Right kidney (tissue), 1 donor: ENCODE data around the gene CYTH1.

Experiments used
- DNase-seq: peaks from one replicate; pipeline ENCODE4 v3.0.0-alpha.2; 2016

The CYTH1 gene

DNA sequence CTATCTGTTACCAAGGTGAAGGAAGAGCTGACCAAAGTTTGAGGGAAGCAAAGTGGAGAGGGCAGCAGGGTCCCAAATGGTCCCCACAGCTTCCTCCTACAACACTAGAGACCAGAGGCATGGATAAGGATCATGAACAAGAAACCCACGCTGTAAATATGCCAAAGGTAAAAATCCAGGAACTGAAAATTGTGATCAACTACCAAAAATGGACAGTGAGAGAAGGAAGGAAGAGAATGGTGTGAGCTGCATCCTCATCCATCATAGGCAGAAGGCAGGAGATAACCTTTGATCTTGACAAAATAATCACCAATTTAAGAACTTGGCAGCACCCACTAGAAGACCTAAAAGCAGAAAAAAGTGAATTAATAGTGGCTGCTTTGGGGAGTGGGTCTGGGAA is 66.2 kb downstream of the CYTH1 start:
- DNase-seq, result no peak

DNA sequence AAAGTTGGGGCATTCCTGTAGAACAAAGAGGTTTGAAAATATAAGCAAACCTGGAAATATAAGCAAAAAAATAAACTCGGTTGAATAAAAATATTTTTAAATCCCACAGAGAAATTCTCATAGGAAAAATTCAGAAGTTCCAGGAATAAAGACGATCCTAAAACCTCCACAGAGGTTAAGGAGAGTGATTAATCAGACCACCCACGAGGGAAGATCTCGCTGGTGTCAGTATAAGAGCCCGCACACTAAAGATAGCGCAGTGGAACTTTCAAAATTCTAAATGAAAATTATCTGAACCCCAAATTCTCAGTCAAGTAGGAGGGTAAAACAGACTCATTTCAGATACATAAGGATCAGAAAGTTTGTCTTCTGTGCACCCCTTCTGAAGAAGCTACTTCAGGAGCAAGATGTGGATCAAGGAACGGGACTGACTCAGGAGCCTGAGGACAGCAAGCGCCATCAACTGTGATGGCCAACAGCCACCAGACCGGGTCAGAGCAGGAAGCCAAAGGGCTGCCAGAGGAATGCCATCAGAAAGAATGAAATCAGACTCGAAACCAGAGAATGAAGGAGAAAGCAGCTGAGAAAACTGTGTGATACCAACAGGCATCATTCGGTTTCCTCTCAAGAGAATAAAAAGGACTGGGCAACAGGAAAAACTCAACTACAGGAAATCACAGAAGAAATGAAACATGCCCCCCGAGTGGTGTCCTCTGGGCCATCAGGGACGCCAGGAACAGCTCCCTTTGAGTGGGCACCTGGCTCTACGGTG is 66.9 kb downstream of the CYTH1 start:
- DNase-seq, result no peak

DNA sequence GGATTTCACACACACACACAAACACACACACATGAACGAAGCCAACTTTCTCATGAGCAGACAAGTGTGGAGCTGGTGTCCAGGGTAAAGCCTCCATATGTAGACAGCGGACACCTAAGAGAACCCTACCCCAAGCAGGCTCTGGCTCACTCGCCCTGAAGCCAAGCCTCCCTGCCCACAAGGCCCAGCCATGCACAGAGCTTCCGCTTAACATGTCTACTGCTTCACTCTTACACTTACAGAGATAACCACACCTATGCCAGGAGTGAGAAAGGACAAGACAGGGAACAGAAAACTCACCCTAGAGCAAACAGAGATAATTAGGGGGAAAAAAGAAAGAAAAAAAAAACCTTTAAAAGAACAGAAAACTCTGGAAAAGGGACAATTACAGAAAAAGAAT is 67.5 kb downstream of the CYTH1 start:
- DNase-seq, result no peak

DNA sequence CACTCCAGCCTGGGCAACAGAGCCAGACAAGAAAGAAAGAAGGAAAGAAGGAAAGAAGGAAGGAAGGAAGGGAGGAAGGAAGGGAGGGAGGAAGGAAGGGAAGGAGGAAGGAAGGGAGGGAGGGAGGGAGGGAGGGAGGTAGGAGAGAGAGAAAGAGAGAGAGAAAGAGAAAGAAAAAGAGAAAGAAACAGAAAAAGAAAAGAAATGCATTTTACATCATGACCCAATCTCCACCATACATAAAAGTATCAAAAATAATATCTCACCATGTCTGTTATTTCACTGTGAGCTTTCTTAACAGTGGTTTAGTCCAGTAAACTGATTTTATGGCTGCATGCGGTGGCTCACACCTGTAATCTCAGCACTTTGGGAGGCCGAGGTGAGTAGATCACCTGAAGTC is 70.0 kb downstream of the CYTH1 start:
- no peak for DNase-seq

DNA sequence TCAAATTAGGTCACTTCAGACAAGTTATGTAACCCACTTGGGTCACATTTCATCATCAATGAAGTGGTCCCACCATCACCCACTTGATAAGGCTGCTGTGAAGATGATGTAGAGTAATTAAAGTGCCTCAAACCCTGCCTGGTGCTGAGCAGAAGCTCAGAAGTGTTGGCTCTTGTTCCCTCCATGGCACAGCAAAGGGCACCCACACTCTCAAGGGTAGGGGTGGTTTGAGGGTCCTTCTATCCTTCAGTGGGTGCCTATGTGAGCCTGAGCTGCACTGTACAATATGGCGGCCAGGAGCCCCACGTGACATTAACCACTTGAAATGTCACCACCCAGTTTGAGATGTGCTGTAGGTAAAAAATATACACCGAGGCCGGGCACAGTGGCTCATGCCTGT is 71.5 kb downstream of the CYTH1 start:
- no peak for DNase-seq

DNA sequence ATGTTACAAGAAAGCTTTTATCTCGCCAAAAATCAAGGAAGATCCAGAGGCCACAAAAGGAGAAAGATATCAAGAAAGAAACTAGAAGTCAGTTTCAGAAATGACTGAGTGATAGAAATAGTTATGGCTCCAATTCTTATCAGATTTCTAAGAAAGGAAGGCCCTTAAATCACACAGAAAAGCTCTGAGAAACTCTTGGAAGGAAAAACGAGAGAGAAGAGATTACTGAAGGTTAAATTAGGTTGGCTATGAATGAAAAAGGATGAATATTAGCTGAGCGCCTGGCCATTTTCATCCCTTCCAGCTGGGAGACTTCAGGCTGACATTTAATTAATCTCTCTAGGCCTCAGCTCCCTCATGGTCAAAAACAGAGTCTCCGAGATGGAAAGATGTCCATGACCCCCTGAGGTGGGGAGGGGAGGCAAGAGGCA is 72.3 kb downstream of the CYTH1 start:
- no peak for DNase-seq

DNA sequence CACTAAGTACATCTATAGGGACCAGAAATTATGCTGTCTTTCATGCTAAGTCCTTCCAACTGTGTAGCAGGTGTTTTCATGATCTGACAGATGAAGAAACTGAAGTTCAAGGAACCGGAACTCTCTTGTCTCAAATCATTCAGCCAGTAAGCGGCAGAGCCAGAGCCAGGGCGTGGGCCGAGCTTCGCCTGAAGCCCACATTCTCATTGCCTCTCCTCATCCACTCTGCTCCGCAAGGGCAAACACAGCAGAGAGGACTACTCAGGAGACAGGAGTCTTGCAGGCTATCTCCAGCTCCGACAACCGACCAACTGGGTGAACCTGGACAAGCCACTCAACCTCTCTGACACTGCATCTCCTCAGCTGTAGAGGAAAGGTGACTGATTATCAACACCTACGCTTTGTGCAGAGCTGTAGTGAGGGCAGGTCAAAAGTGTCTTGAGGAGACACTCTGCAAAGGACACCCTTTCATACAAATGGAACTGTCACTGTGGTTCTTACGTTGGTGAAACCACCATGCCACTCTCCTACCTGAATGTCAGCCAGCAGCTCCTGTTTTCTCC is 72.9 kb downstream of the CYTH1 start:
- DNase-seq, result no peak

DNA sequence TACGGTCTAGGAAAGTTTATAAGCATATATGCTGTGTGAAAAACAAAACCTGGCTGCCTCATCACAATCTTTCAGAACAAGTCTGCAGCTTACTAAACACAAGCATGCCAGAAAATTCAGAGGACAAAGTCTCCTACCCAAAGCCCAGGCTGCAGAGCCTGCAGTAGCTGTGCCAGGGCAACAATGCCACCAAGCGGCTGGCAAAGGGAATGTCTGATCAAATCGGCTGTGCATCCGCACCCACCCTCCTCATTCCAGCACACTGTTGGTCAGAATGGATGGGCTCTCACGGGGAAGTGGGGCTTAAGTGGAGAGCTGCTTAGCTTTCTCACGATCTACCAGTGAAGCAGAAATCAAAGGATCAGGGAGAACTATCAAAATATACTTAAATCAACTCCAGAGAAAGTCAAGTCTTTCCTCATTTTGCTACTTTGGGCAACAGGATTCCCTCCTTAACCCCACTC is 73.5 kb downstream of the CYTH1 start:
- peak; percentile 40 for DNase-seq

DNA sequence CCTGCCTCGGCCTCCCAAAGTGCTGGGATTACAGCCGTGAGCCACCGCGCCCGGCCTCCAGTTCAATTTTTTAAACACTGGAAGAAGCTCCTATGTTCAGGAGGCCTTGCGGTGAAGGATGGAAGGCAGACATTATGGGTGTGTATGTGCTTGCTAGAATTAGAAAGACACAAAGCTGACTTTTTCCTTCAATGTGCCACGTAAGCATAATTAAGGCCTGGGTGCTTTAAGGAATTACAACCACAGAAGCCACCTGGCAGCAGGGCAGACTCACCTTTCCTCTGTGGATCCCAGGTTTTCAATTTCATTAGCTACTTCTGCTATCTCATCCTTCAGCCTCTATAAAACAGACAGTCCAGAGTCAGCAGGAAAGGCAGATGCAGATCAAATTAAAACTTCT is 74.2 kb downstream of the CYTH1 start:
- DNase-seq, result no peak

DNA sequence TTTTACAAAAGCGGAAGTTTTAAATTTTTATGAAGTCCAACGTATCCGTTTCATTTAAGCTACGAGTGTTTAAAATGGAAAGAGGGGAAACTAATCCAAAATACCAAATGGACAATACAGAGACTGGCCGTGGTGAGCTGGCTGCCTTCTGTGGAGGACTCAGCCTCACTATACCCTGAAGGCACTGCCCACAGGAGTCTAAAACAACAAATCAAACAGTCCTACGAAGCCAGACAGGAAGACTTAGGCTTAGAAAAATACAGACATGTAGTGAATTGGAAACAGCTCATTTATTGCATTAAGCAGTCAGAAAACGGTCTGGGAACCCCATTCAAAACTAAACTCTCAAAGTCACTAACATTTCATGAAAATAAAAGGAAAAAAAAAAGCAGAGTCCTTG is 75.1 kb downstream of the CYTH1 start:
- no peak for DNase-seq

DNA sequence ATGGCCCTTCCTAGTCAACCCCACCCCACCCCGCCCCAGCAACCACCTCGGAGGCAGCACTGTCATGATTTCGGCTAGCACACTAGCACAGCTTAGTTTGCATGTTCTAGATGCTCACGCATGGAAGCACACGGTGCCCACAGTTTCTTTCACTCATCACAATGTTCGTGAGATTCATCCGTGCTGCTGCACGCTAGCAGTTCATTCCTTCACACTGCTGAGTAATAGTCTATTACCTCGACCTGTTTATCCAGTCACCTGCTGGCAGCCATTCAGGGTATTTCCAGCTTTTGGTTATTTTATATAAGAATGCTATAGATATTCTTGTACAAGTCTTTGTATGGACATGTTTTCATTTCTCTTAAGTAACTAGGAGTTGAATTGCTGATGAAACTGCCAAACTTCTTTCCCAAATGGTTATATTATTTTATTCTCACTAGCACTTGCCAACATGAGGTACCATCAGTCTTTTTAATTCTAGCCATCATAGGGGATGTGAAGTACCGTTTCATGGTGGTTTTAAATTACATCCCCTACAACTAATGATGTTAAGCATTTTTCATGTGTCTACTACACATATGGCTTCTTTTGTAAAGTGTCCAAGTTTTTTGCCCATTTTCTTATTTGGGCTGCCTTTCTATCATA is 75.7 kb downstream of the CYTH1 start:
- DNase-seq, result no peak

DNA sequence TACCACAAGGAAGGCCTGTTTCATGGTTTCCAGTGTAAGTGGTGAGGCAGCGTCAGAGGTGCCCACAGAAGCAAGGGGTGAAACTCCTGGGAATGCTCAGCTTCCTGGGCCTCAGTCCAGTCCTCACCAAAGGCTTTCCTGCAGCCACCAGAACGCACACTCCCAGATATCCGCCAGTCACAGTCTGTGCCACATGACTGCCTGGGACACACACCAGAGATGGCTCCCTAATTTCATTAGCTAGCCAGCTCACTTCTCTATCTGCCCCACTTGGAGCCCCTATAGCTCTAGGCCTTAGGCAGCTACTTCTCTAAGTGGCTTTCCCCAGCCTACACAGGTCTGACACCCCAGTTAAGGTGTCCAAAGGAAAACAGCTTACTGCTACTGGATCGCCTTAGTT is 77.0 kb downstream of the CYTH1 start:
- DNase-seq, result no peak

DNA sequence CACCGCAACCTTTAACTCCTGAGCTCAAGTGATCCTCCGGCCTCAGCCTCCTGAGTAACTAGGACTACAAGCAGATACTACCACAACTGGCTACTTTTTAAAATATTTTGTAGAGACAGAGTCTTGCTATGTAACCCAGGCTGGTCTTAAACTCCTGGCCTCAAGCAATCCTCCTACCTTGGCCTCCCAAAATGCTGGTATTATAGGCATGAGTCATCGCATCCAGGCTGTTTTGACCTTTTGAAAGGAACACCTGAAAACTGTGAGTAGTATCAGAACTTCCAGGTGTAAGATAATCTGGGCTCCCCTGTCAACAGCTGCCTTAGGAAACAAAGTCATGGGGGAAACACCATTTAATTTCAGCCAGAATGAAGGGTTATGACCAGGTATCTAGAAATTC is 77.5 kb downstream of the CYTH1 start:
- DNase-seq, result no peak

DNA sequence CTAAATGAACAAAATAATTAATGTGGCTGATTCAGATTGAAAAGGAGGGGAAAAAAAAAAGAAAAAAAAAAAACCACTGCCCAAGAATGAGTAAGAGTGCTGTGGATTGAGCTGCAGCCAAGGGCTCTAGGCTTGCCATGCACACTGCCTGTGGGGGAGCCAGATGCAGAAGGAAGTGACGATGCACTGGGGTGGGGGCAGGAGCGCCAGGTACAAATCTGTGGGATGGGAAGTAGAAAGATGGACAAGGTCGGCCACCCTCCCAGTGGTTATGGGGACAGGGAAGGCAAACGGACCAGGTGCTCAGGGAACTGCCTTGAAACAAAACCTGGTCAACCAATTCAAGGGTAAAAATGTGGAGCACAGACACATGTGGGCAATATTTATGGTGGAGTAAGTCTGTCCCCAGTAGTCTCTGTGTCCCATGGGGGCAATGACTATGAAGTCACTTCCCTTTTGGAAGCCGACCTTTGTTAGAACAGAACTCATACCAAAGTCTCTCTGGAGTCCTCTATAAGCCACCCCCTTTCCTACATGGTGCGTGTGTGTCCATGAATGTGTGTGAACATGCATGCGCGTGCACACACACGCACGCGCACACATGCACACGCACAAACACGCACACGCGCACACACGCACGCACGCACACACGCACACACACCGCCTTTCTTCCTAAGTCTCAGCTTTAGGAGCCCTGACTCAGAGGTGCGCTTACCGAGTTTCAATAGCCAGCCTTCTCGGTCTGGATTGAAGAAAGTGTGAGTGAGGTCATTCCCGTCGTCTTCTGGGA is 84.3 kb downstream of the CYTH1 start:
- DNase-seq, result no peak

DNA sequence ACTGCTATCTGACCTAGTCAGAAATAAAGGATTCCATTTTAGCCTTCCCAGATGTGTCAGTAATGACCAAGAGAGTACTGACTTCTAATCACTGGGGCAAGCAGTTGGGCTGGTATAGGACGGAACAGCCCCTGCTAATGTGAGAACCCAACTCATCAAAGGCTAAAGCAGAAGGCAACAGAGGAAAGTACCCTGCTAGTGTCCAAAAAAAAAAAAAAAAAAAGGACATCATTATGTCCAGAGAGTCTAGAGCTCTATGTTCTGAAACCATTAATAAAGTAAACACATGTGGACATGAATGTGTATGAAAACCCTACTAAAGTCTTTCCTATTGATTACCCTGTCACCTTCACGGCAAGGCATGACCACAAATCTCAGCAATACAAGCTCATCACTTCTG is 85.0 kb downstream of the CYTH1 start:
- no peak for DNase-seq

DNA sequence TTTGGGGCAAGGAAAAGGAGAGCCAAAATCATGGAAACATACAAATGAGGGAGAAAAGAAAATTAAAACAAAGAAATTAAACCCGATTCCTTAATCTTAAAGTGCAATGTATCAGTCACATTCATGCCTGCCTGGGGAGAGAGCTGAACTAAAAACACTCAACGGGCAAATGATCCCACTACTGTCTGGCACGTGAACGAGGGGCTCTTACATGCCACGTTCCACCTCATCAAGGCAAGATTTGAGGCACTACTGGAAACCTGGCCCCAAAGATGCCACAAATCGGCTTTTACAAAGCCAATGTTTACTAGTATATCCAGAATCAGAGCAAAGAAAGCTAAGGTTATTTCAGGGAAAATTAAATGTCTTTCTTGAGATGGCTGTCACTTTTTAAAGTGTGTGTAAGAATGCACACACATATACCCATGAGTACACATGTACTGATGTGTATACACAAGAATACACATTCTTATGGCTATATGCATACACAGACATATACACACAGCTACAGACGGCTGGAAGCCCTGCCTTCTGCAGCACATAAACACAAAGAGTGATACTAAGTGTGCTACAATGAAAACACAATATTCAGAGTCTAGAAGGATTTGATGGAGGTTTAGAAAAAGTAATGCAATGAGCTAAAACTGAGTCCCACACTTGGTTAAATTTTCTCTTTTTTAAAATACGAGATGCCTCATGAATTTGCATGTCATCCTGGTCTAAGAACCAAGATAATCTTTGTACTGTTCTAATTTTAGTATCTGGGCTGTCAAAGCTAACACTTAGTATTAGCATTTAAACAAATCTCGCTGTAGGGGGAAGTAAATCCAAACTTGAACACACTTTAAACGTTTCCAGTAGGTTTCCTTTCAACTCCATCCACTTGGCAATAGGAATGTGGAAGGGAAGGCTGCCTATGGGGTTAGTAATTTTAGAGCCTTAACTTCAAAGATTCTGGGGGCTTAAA is 85.8 kb downstream of the CYTH1 start:
- DNase-seq, result no peak

DNA sequence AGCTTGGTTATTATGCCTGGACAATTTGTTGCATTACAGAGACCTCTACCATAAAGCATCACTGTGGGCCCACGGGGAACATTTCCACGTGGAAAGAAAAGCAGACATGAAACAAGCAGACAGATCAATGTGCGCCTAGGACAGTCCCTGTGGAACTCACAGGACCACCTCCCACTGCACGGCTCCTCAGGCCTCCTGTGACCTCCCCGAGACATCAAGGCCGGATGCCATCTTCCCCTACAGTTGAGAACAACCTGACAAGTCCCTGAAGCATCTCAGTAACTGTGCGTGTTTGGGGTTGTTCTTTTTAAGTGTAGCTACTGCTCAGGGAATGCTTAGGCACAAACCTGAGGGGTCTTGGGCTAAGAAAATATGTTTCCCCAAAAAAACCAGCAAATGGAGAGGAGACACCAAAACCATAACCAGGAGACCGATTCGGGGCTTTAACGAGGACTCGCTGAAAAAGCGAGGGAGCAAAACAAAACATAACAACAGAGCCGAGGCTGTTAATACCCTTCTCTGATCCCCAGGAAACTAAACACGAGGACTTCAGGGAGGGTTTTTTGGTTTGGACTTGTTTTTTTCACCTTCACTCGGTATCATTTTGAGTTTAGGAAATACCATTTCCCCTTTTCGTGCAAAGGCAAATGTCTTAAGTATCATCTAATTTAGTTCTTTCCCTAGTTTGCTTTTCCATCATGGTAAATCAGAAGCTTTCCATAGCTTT is 87.1 kb downstream of the CYTH1 start:
- no peak for DNase-seq

DNA sequence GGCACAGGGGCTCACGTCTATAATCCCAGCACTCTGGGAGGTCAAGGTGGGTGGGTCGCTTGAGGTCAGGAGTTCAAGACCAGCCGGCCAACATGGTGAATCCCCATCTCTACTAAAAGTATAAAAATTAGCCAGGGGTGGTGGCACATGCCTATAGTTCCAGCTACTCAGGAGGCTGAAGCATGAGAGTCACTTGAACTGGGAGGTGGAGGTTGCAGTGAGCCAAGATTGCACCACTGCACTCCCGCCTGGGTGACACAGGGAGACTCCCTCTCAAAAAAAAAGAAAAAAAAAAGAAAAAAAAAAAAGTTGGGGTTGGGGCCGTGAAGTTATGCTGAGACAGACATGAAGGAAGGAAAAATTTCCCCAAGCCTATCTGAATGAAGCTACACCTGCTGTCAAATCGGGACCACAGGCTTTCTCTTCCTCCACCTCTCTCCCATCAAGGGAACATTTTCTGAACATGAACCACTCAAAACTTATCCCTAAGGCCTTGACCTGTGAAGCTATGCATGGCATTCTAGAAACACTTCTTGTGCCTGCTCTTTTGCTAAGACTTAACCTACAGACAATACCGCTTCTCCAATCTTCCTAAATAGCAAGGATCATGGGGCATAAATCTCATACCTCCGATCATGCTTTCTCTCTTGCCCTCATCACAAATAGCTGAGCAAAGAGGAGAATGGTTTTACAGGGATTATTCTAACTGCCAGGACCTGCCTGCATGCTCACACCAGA is 88.6 kb downstream of the CYTH1 start:
- no peak for DNase-seq

DNA sequence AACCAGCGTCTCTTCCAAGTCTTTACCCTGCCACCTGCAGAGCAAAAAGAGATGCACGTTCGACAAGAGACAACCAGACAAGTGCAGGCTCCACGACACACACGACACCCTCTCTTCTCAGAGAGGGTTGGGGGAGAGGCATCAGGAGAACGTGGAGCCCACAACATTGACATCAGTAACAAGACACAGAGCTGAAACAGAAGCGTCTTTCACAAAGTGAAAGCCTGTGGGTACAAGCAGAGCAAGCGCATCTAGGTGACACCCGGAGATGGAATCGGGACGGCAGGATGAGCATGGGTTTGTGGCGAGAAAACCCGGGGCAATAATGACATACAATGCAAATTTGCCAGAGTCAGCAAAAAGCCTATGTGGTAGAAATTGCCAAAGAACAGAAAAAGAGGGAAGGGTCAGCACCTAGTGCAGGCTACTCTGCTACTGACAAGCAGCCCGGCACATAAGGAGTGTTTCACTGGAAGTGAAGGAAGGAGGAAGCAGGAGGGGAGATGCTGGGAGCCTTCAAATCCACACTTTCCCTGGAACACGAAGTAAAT is 89.5 kb downstream of the CYTH1 start:
- no peak for DNase-seq

DNA sequence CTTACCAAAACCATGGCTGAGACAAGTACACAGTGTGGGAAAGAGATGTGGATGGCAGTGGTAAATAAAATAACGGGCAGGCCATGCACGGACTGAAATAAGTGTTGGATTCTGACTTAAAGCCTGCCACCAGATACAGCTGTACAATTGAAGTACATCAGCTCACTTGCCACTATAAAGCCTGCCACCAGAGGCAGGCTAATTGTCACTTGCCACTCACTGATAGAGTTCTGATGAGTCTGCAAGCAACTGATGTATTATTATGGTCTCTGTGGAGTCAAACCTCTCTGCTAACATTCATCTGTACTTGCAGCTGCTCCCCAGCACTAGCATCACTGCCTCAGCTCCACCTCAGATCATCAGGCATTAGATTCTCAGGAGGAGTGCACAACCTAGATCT is 93.0 kb downstream of the CYTH1 start:
- no peak for DNase-seq
